ENCODE data around the gene MAFG.

DNA sequence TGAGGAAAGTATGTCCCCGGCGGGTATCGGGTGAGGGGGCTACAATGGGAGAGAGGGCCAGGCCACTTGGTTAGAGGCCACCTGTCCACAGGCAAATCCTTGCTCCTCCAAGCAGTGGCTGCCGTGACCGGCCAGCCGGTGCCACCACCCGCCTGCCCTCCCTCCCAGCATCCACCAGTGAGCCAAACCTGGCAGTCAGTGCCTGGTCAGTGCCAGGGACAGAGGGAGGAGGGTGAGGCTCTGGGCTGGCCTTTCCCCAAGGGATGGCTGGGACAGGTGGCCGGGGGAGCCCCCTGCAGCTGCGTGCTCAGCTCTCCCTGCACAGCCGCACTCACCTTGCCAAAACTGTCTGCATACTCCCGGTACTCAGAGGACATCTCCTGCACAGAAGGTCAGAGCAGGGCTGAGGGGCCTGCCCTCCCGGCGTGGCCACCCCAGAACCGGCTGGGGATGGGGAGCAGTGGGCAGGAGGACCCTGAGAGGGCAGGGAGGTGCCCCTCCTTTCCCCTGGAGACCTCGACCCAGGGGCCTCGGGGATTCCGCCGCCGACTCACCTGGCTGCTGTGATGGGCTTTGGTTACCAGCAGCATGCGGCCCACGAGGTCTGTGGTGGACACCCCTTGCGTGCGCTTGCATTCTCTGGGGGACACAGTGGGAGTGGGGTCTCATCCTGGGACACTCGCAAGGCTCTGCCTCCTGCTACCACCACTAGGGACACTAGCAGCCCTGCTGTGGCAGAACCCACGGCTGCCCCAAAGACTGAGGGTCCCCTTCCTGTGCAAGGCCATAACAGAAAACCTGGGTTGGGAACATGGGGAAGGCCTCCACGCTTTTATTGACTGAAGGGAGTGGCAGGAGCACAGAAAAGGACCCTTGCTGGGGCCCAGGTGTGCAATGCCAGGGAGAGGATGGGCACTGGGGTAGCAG, 20.1 kb downstream of the MAFG start:
- TF ChIP-seq POLR2AphosphoS5 (IDR thresholded peaks at IDR 0.05), result no peak
- TF ChIP-seq, protein P1, sequence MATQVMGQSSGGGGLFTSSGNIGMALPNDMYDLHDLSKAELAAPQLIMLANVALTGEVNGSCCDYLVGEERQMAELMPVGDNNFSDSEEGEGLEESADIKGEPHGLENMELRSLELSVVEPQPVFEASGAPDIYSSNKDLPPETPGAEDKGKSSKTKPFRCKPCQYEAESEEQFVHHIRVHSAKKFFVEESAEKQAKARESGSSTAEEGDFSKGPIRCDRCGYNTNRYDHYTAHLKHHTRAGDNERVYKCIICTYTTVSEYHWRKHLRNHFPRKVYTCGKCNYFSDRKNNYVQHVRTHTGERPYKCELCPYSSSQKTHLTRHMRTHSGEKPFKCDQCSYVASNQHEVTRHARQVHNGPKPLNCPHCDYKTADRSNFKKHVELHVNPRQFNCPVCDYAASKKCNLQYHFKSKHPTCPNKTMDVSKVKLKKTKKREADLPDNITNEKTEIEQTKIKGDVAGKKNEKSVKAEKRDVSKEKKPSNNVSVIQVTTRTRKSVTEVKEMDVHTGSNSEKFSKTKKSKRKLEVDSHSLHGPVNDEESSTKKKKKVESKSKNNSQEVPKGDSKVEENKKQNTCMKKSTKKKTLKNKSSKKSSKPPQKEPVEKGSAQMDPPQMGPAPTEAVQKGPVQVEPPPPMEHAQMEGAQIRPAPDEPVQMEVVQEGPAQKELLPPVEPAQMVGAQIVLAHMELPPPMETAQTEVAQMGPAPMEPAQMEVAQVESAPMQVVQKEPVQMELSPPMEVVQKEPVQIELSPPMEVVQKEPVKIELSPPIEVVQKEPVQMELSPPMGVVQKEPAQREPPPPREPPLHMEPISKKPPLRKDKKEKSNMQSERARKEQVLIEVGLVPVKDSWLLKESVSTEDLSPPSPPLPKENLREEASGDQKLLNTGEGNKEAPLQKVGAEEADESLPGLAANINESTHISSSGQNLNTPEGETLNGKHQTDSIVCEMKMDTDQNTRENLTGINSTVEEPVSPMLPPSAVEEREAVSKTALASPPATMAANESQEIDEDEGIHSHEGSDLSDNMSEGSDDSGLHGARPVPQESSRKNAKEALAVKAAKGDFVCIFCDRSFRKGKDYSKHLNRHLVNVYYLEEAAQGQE (IDR thresholded peaks at IDR 0.05; ENCODE audit: borderline replicate concordance), result no peak
- TF ChIP-seq, protein P2, sequence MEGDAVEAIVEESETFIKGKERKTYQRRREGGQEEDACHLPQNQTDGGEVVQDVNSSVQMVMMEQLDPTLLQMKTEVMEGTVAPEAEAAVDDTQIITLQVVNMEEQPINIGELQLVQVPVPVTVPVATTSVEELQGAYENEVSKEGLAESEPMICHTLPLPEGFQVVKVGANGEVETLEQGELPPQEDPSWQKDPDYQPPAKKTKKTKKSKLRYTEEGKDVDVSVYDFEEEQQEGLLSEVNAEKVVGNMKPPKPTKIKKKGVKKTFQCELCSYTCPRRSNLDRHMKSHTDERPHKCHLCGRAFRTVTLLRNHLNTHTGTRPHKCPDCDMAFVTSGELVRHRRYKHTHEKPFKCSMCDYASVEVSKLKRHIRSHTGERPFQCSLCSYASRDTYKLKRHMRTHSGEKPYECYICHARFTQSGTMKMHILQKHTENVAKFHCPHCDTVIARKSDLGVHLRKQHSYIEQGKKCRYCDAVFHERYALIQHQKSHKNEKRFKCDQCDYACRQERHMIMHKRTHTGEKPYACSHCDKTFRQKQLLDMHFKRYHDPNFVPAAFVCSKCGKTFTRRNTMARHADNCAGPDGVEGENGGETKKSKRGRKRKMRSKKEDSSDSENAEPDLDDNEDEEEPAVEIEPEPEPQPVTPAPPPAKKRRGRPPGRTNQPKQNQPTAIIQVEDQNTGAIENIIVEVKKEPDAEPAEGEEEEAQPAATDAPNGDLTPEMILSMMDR (IDR thresholded peaks at IDR 0.05; ENCODE audit: poor library complexity, severe bottlenecking), result no peak
- no peak for TF ChIP-seq EZH2 (IDR thresholded peaks at IDR 0.05; ENCODE audit: borderline replicate concordance, insufficient read depth, low read length, poor library complexity, severe bottlenecking)
- no peak for TF ChIP-seq EP300 (conservative IDR thresholded peaks at IDR 0.05; ENCODE audit: poor library complexity, severe bottlenecking)
- TF ChIP-seq RAD21 (conservative IDR thresholded peaks at IDR 0.05), result no peak
- no peak for TF ChIP-seq TAF1 (IDR thresholded peaks at IDR 0.05; ENCODE audit: low read depth)
- TF ChIP-seq SMC3 (conservative IDR thresholded peaks at IDR 0.05; ENCODE audit: poor library complexity), result no peak
- TF ChIP-seq MXI1 (conservative IDR thresholded peaks at IDR 0.05; ENCODE audit: poor library complexity, severe bottlenecking), result no peak
